Heart left ventricle (tissue), 16 donors: ENCODE data around the gene TTN. TPM values are rescaled to one million over a fixed set of nuclear protein-coding genes. Genes with fewer than 3 reads are reported as not detected.

Experiments used
- ATAC-seq, 4 donors: fragments of 200-7000 bp; cut with Tn5 transposase; one replicate each; pipeline ENCODE4 v1.9.1; 2020 to 2022; ENCODE audit warnings: moderate library complexity in 4 of 4, mild to moderate bottlenecking in 3 of 4, moderate number of reproducible peaks in 1 of 4
- DNase-seq, 5 donors: peaks; one replicate each; pipeline ENCODE4 v3.0.0-alpha.2; 2020
- H3K27ac ChIP-seq, 12 donors: fragments of 200-600 bp; sonication (generic) in 4 of 12; one replicate each; pipeline versions ENCODE4 v1.5.0 to v1.8.0; 2016 to 2022; ENCODE audit warnings: mild to moderate bottlenecking in 2 of 12
- H3K27me3 ChIP-seq, 9 donors: fragments of 200-600 bp; sonication (generic) in 2 of 9; one replicate each; pipeline versions ENCODE4 v1.5.1 to v1.8.0; 2016 to 2022; ENCODE audit warnings: mild to moderate bottlenecking in 3 of 9
- H3K36me3 ChIP-seq, 9 donors: fragments of 200-600 bp; sonication (generic) in 2 of 9; one replicate each; pipeline versions ENCODE4 v1.5.0 to v1.8.0; 2018 to 2022; ENCODE audit warnings: mild to moderate bottlenecking in 2 of 9
- H3K4me1 ChIP-seq, 12 donors: fragments of 200-600 bp; sonication (generic) in 4 of 12; one replicate each; pipeline versions ENCODE4 v1.5.0 to v1.8.0; 2016 to 2022; ENCODE audit warnings: mild to moderate bottlenecking in 3 of 12
- H3K4me3 ChIP-seq, 12 donors: fragments of 200-600 bp; sonication (generic) in 4 of 12; one replicate each; pipeline versions ENCODE4 v1.5.0 to v1.8.0; 2017 to 2022; ENCODE audit warnings: mild to moderate bottlenecking in 9 of 12, moderate library complexity in 4 of 12
- H3K9me3 ChIP-seq, 12 donors: fragments of 200-600 bp; sonication (generic) in 4 of 12; one replicate each; pipeline versions ENCODE4 v1.5.0 to v1.8.0; 2016 to 2022; ENCODE audit warnings: mild to moderate bottlenecking in 1 of 12
- CTCF ChIP-seq, 12 donors: fragments of 200-600 bp; sonication (generic) in 4 of 12; IDR thresholded peaks; one replicate each; pipeline versions ENCODE4 v1.5.0 to v1.8.0; 2018 to 2022; ENCODE audit warnings: antibody characterized with exemption in 12 of 12, mild to moderate bottlenecking in 5 of 12
- POLR2A ChIP-seq, 2 donors: fragments of 450-650 bp; IDR thresholded peaks; one replicate each; pipeline ENCODE4 v1.6.1; 2017; ENCODE audit warnings: antibody characterized with exemption in 2 of 2, mild to moderate bottlenecking in 2 of 2, moderate library complexity in 2 of 2
- WGBS, 4 donors: extraction: QIAGEN DNeasy Blood & Tissue Kit in 2 of 4; methylation state at CpG; one replicate each; pipeline versions ENCODE4 v1.1.5 to v1.1.7; 2013 to 2018; 5-methylcytosine and 5-hydroxymethylcytosine counted together
- intact Hi-C, 10 donors: fragments of 100-400 bp; cut with DNase I; formaldehyde crosslinking; loops; one replicate each; pipeline versions ENCODE4 v1.11.1 to v1.14.2; 2022
- polyA plus RNA-seq, 2 donors: library from polyadenylated mRNA; stranded (reverse); fragments of 200-250 nt; gene quantifications; one replicate each; pipeline ENCODE4 v1.2.3, GENCODE V29; 2013
- total RNA-seq, 9 donors: library from RNA; depleted of rRNA in 2 of 9; stranded (reverse); fragments of >200 nt in 2 of 9; fragmentation: NEBNext Ultra II Directional in 3 of 9; extraction: Animal tissue kit (Norgen Biotek cat#: 25700) in 3 of 9; gene quantifications; one replicate each; pipeline versions ENCODE4 v1.1.0 to v1.2.4, GENCODE V29; 2016 to 2023
- donor health status: ischemic (EF 13 %, LVEDD 7.1; RV severe dilation, severe dysfunction).
- donor health status: healthy with polysubstance abuse.
- donor health status: DM: no; HTN: yes; CAD: no.
- donor health status: DM: no; HTN: no; CAD: no.
- donor health status: ischemic (EF 25% LVEDD 6.9; RV normal size, moderate dysfunction).
- donor health status: ischemic (EF 25% LVEDD 5.7; RV mildly dilated, moderate dysfunction).
- donor health status: healthy.
- donor health status: DM: yes; HTN: yes; CAD: no.
- donor health status: ischemic (EF 35%, LVEDD 5.7; RV mildly dilated, moderate dysfunction).
- donor health status: nonischemic (EF 11% LVEDD 7.7; RV severe dilation, severe dysfunction).
- donor health status: DM: yes; HTN: yes; CAD: no.
- donor health status: PGD.
- donor health status: ischemic (EF 29% LVEDD 5.4; RV normal size, mild dysfunction).
- donor health status: nonischemic (EF 23%, LVEDD 6.1; RV moderate dilation, normal function).

The TTN gene
- total and polyA plus RNA-seq, 11 donors: 136 to 4,653 (median 3,379) TPM

GRCh38 chr2:178480227-178481181 lies 326.7 kb downstream of the TTN start, which contains the start of gene PLEKHA3:
Gene PLEKHA3 (plus strand): TSS chr2:178480457. CDS start chr2:178480870, 413 bp downstream.
- DNase-seq: peak; percentile 98 to 99 (median 98)
- WGBS, 4 donors: 0 to 1% (median 1%) methylated on average over 20 to 92 of the region's 92 CpGs

GRCh38 chr2:178479758-178480226 lies 327.4 kb downstream of the TTN start:
- intact Hi-C loops: loop anchor here in 6 of 10 donors (1.0 to 5.0 kb wide), 5 partner anchors 28 to 67 kb away; partner anchors contain the start of genes PJVK (in 4 of the 6) and PRKRA (in 4 of the 6)
- peak overlapping the region in 10 of 12 donors; percentile 72 to 92 (median 79) for H3K4me3 ChIP-seq
- peaks cover 5 to 61% (median 47%) of the 10 kb centered on the region in 12 donors for H3K4me1 ChIP-seq
- no peaks in the 10 kb centered on the region for H3K9me3 ChIP-seq
- DNase-seq (no peak), ATAC-seq (no peak)
- WGBS, 4 donors: 22 to 26% (median 25%) methylated on average over 19 of the region's 19 CpGs
- no peaks in the 10 kb centered on the region for H3K27me3 ChIP-seq
- TF ChIP-seq POLR2A (IDR thresholded peaks at IDR 0.05) (no peak), CTCF (IDR thresholded peaks at IDR 0.05) (no peak)
- H3K27ac ChIP-seq: peak overlapping the region; percentile 51 to 97 (median 92)
- H3K36me3 ChIP-seq: no peaks in the 10 kb centered on the region

More at GRCh38 chr2:178480227-178481181, 326.7 kb downstream of the TTN start, which contains the start of gene PLEKHA3:
- peaks cover 0 to 1% (median 0%) of the 10 kb centered on the region in 9 donors for H3K36me3 ChIP-seq
- H3K9me3 ChIP-seq: no peaks in the 10 kb centered on the region
- intact Hi-C loops: loop anchor here in 4 of 10 donors (2.0 to 5.0 kb wide), 2 partner anchors 42 kb away; no protein-coding TSS in a partner anchor
- peaks cover 5 to 67% (median 53%) of the 10 kb centered on the region in 12 donors for H3K4me1 ChIP-seq
- peak within 1 kb of the TSS; percentile 49 to 92 (median 79) for H3K4me3 ChIP-seq
- H3K27ac ChIP-seq: peak within 1 kb of the TSS; percentile 51 to 97 (median 94)
- TF ChIP-seq POLR2A (IDR thresholded peaks at IDR 0.05) (peak in 1 of 2 donors; percentile 88), CTCF (IDR thresholded peaks at IDR 0.05) (no peak)
- ATAC-seq: peak; percentile 79 to 96 (median 90)
- no peaks in the 10 kb centered on the region for H3K27me3 ChIP-seq

GRCh38 chr2:178479275-178479616 lies 328.0 kb downstream of the TTN start:
- DNase-seq (no peak), ATAC-seq (no peak)
- no peaks in the 10 kb centered on the region for H3K27me3 ChIP-seq
- peaks cover 5 to 57% (median 43%) of the 10 kb centered on the region in 12 donors for H3K4me1 ChIP-seq
- peak overlapping the region in 11 of 12 donors; percentile 42 to 85 (median 71) for H3K4me3 ChIP-seq
- TF ChIP-seq CTCF (IDR thresholded peaks at IDR 0.05) (no peak), POLR2A (IDR thresholded peaks at IDR 0.05) (no peak)
- H3K9me3 ChIP-seq: no peaks in the 10 kb centered on the region
- no peaks in the 10 kb centered on the region for H3K36me3 ChIP-seq
- intact Hi-C loops: loop anchor here in 5 of 10 donors (1.0 to 2.0 kb wide), 3 partner anchors 28 to 66 kb away; partner anchors contain the start of genes PJVK (in 4 of the 5) and PRKRA (in 4 of the 5)
- peak overlapping the region; percentile 49 to 97 (median 94) for H3K27ac ChIP-seq
- WGBS, 4 donors: 58 to 64% (median 62%) methylated on average over 4 of the region's 4 CpGs
